GM21367 (cell line): ENCODE measurements around the gene DUOX1.

Experiments used
- ATAC-seq: cut with Tn5 transposase; IDR thresholded peaks from one replicate; pipeline ENCODE4 v1.9.1; 2021; ENCODE audit not compliant: unreplicated experiment

DUOX1 gene

DNA sequence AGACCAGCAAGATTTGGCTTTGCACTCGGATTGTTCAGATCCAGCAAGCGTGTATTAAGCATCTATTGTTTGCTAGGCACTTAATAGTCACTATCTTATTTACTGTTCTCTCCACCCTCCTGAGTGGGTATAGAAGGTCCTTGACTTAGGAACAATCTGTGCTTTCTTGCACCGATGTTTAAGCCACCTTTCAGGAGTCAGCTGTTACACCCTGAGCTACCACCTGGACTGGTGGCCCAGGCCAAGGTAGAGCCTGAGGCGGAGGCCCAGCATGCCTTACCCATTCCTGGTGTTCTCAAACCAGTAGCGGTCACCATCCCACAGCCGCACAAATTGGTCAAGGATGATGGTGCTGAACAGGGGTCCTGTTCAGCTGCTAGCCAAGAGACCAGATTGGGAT lies 10.0 kb downstream of the DUOX1 start:
- ATAC-seq, result no peak

GRCh38 chr15:45140557-45141250 lies 10.9 kb downstream of the DUOX1 start:
- no peak for ATAC-seq

DNA sequence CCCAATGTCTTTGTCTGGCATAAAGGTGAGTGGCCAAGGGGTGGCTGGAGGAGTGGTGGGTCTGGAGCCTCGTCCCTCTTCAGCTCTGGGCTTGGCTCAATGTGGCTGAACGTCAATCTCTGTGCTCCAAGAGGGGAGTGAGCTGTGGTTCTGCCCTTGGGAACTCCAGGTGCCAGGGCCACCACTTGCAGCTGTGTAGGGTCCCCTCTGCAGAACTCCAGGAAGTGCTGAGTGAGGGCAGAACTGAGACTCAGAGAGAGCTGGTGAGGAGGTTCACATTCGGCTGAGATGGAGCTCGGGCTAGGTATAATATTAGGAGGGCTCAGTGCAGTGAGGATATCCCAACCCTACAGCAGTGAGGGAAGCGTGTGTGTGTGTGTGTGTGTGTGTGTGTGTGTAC lies 11.6 kb downstream of the DUOX1 start:
- ATAC-seq, result no peak

GRCh38 chr15:45143056-45143455 lies 13.3 kb downstream of the DUOX1 start:
- no peak for ATAC-seq

GRCh38 chr15:45143946-45144345 lies 14.2 kb downstream of the DUOX1 start:
- ATAC-seq, result no peak

GRCh38 chr15:45144775-45145174 lies 15.0 kb downstream of the DUOX1 start:
- no peak for ATAC-seq

DNA sequence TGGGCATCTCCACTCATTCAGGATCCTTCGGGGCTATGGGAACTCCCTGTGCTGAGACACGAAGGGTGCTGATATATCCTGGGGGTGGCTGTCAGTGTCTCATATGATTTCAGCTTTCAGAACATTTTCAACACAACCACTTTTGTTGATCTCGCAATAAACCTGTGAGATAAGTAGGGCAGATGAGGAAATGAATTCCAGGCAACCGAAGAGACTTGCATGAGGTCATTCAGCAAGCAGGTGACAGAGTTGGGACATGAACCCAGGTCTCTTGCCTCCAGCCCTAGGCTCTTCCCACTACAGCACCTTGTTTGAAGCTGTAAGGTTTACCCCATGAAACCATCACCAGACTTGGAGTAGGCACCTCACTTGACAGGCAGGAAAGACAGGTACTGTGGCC lies 16.6 kb downstream of the DUOX1 start:
- ATAC-seq, result no peak

GRCh38 chr15:45147606-45148005 lies 17.8 kb downstream of the DUOX1 start:
- no peak for ATAC-seq

GRCh38 chr15:45148076-45149059 lies 18.6 kb downstream of the DUOX1 start:
- ATAC-seq, result no peak

- ATAC-seq, result no peak
These were observed 19.3 kb downstream of the DUOX1 start for GRCh38 chr15:45149060-45149459.

- no peak for ATAC-seq
These were observed 20.7 kb downstream of the DUOX1 start for GRCh38 chr15:45150481-45150880.

GRCh38 chr15:45150997-45151396 lies 21.2 kb downstream of the DUOX1 start:
- no peak for ATAC-seq

DNA sequence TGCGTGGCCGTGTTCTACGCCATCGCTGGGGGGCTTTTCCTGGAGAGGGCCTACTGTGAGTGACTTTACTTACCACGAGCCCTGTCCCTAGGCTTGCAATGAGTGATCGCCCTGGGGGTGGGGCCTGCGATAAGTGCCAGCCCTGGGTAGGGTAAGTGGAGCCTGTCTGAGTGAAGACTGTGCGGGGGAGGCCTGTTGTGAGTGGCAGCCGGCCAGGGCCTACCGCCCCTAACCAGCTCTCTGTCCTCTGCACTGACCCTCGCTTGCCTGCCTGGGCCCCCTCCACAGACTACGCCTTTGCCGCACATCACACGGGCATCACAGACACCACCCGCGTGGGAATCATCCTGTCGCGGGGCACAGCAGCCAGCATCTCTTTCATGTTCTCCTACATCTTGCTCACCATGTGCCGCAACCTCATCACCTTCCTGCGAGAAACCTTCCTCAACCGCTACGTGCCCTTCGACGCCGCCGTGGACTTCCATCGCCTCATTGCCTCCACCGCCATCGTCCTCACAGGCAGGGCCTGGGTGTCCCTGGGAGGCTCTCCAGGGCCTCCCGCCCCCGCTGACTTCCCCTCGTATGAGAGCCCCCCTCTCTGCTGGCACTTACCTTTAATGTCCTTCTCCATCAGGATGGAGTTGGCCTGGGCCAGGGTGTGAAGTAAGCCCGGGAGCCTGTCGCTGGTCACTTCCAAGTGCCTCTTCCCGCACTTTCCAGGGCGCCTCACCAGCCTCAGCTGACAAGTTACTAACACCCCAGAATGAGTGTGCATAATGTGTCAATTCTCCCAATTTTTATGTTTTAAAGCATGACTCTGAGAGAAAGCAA lies 22.4 kb downstream of the DUOX1 start:
- ATAC-seq, result no peak

DNA sequence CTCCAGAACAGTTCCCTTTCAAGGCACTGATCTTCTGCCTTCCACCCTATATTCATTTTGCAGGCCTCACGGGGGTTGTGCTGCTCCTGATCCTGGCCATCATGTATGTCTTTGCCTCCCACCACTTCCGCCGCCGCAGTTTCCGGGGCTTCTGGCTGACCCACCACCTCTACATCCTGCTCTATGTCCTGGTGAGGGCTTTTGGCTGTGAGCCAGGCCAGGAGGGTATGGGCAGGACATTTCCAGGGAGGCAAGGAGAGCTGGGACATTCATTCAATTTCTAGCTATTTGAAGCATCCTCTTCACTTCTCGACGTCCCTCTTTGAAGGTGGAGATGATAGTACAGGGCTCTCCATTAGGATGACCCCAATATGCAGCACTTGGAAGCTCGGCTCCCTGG lies 25.9 kb downstream of the DUOX1 start:
- no peak for ATAC-seq

- no peak for ATAC-seq
These were observed 27.1 kb downstream of the DUOX1 start for GRCh38 chr15:45156744-45157455.

DNA sequence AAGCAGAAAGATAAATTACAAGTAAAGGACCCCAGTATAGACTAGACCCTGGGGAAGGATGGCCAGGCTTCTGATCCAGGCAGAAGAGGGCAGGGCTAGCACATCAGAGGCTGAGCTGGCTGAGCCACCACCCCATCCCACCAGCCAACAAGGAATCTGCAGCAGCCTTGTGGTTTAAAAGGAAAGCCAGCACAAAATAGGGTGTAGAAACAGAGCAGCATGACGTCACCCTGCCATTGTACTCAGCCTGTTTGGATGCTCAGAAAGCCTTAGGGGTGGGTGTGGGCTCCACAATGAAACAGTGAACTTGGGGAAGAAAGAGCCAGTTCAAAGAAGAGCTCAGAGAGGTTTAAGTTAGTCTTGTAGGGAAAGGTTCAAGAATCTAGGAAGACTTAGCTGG lies 28.2 kb downstream of the DUOX1 start:
- ATAC-seq, result no peak

GRCh38 chr15:45161666-45162065 lies 31.9 kb downstream of the DUOX1 start:
- no peak for ATAC-seq

DNA sequence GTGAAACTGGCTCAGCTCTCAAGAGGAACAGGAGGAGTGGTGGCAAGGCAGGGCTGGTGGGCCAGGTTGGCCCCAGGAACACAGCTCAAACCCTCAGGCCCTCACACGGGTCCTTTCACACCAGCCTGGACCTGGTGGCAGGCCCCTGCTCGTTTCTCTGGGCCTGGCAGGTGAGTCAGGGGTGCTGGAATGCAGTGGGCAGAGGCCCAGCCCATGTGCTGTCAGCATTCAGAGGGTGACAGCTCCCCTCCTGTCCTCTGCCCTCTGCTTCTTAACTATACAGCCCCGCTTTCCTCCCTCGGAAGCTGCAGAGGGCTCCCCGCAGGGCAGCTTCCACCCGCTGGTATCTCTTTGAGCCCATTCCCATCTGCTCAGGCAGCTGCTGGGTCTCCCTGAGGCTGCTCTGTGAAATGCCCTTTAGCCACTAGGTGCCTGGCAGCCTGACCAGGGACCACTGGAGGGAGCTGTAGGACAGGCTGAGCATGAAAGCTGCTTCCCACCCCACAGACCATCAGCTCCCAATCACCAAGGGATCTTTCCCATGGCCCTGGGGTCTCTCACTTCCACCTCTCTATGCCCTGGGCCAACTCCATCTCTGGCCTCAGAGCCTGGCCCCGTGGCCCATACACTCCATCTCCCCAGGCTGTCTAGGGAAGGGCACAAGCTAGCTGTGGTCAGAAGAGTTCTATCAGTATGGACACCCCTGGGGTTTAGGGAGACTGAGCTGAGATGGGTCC lies 33.1 kb downstream of the DUOX1 start:
- ATAC-seq, result no peak

DNA sequence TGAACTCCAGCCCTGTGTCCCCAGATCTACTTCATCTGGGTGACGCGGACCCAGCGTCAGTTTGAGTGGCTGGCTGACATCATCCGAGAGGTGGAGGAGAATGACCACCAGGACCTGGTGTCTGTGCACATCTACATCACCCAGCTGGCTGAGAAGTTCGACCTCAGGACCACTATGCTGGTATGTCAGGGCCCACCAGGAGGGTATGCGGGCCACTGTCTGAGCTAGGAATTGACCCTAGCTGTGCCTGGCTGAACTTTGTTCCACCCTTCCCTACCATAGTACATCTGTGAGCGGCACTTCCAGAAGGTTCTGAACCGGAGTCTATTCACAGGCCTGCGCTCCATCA lies 33.7 kb downstream of the DUOX1 start:
- no peak for ATAC-seq

GRCh38 chr15:45164914-45165313 lies 35.1 kb downstream of the DUOX1 start:
- ATAC-seq, result no peak
